Measurements from ENCODE around the gene OTOGL.
"Not testable (repeated sequence)": the region's sequence is repeated elsewhere in the genome, so short reads cannot be mapped to it uniquely, and the experiment has no call there.

Gene OTOGL

GRCh38 chr12:80205960-80206359, 106.6 kb downstream of the OTOGL start:
- no peaks in the 10 kb centered on the region for H3K27me3 ChIP-seq (ENCODE audit: low read depth, low read length)
- H3K36me3 ChIP-seq (ENCODE audit: control insufficient read depth in 1 of 2, insufficient read depth in 2 of 2, low read length in 2 of 2), result no peaks in the 10 kb centered on the region
- H3K4me3 ChIP-seq (ENCODE audit: low read depth in 1 of 2, low read length in 2 of 2), result no peak overlapping the region
- H3K4me1 ChIP-seq (ENCODE audit: control insufficient read depth in 1 of 2, insufficient read depth in 2 of 2, low read length in 2 of 2), result peaks cover 0 to 4% of the 10 kb centered on the region in 2 donors
- no peak overlapping the region for H3K27ac ChIP-seq (ENCODE audit: low read length)
- no peaks in the 10 kb centered on the region for H3K9me3 ChIP-seq (ENCODE audit: control insufficient read depth in 1 of 2, low read length in 2 of 2)

GRCh38 chr12:80208071-80208470, 108.7 kb downstream of the OTOGL start:
- Histone ChIP-seq H3K4me1 (ENCODE audit: control insufficient read depth in 1 of 2, insufficient read depth in 2 of 2, low read length in 2 of 2) (peaks cover 0 to 4% of the 10 kb centered on the region in 2 donors), H3K9me3 (ENCODE audit: control insufficient read depth in 1 of 2, low read length in 2 of 2) (no peaks in the 10 kb centered on the region), H3K27ac (ENCODE audit: low read length) (no peak overlapping the region), H3K27me3 (ENCODE audit: low read depth, low read length) (no peaks in the 10 kb centered on the region), H3K4me3 (ENCODE audit: low read depth in 1 of 2, low read length in 2 of 2) (no peak overlapping the region), H3K36me3 (ENCODE audit: control insufficient read depth in 1 of 2, insufficient read depth in 2 of 2, low read length in 2 of 2) (no peaks in the 10 kb centered on the region)

- Histone ChIP-seq H3K27ac (ENCODE audit: low read length) (no peak overlapping the region), H3K36me3 (ENCODE audit: control insufficient read depth in 1 of 2, insufficient read depth in 2 of 2, low read length in 2 of 2) (no peaks in the 10 kb centered on the region), H3K9me3 (ENCODE audit: control insufficient read depth in 1 of 2, low read length in 2 of 2) (no peaks in the 10 kb centered on the region), H3K4me3 (ENCODE audit: low read depth in 1 of 2, low read length in 2 of 2) (no peak overlapping the region), H3K27me3 (ENCODE audit: low read depth, low read length) (no peaks in the 10 kb centered on the region), H3K4me1 (ENCODE audit: control insufficient read depth in 1 of 2, insufficient read depth in 2 of 2, low read length in 2 of 2) (no peaks in the 10 kb centered on the region)
These were observed 112.3 kb downstream of the OTOGL start for GRCh38 chr12:80211671-80212070.

GRCh38 chr12:80212938-80213645, 113.8 kb downstream of the OTOGL start:
- H3K9me3 ChIP-seq (ENCODE audit: control insufficient read depth in 1 of 2, low read length in 2 of 2), result no peaks in the 10 kb centered on the region
- no peaks in the 10 kb centered on the region for H3K27me3 ChIP-seq (ENCODE audit: low read depth, low read length)
- H3K27ac ChIP-seq (ENCODE audit: low read length), result no peak overlapping the region
- no peaks in the 10 kb centered on the region for H3K36me3 ChIP-seq (ENCODE audit: control insufficient read depth in 1 of 2, insufficient read depth in 2 of 2, low read length in 2 of 2)
- H3K4me3 ChIP-seq (ENCODE audit: low read depth in 1 of 2, low read length in 2 of 2), result no peak overlapping the region
- H3K4me1 ChIP-seq (ENCODE audit: control insufficient read depth in 1 of 2, insufficient read depth in 2 of 2, low read length in 2 of 2), result peaks cover 0 to 9% of the 10 kb centered on the region in 2 donors

GRCh38 chr12:80213871-80214270, 114.5 kb downstream of the OTOGL start:
- H3K27ac ChIP-seq (ENCODE audit: low read length), result no peak overlapping the region
- no peaks in the 10 kb centered on the region for H3K36me3 ChIP-seq (ENCODE audit: control insufficient read depth in 1 of 2, insufficient read depth in 2 of 2, low read length in 2 of 2)
- H3K27me3 ChIP-seq (ENCODE audit: low read depth, low read length), result no peaks in the 10 kb centered on the region
- no peak overlapping the region for H3K4me3 ChIP-seq (ENCODE audit: low read depth in 1 of 2, low read length in 2 of 2)
- H3K4me1 ChIP-seq (ENCODE audit: control insufficient read depth in 1 of 2, insufficient read depth in 2 of 2, low read length in 2 of 2), result peaks cover 0 to 11% of the 10 kb centered on the region in 2 donors
- H3K9me3 ChIP-seq (ENCODE audit: control insufficient read depth in 1 of 2, low read length in 2 of 2), result no peaks in the 10 kb centered on the region

- no peak overlapping the region for H3K27ac ChIP-seq (ENCODE audit: low read length)
- peaks cover 3 to 11% of the 10 kb centered on the region in 2 donors for H3K4me1 ChIP-seq (ENCODE audit: control insufficient read depth in 1 of 2, insufficient read depth in 2 of 2, low read length in 2 of 2)
These were observed 117.7 kb downstream of the OTOGL start for GRCh38 chr12:80217011-80217535.

GRCh38 chr12:80218925-80219324, 119.6 kb downstream of the OTOGL start:
- H3K9me3 ChIP-seq (ENCODE audit: control insufficient read depth in 1 of 2, low read length in 2 of 2); H3K4me3 ChIP-seq (ENCODE audit: low read depth in 1 of 2, low read length in 2 of 2); H3K27ac ChIP-seq (ENCODE audit: low read length); H3K27me3 ChIP-seq (ENCODE audit: low read depth, low read length); H3K36me3 ChIP-seq (ENCODE audit: control insufficient read depth in 1 of 2, insufficient read depth in 2 of 2, low read length in 2 of 2): not testable (repeated sequence)
- peaks cover 3 to 11% of the 10 kb centered on the region in 2 donors for H3K4me1 ChIP-seq (ENCODE audit: control insufficient read depth in 1 of 2, insufficient read depth in 2 of 2, low read length in 2 of 2)

More at GRCh38 chr12:80217011-80217535, 117.7 kb downstream of the OTOGL start:
- no peak overlapping the region for H3K4me3 ChIP-seq (ENCODE audit: low read depth in 1 of 2, low read length in 2 of 2)
- H3K36me3 ChIP-seq (ENCODE audit: control insufficient read depth in 1 of 2, insufficient read depth in 2 of 2, low read length in 2 of 2), result no peaks in the 10 kb centered on the region
- no peaks in the 10 kb centered on the region for H3K9me3 ChIP-seq (ENCODE audit: control insufficient read depth in 1 of 2, low read length in 2 of 2)
- no peaks in the 10 kb centered on the region for H3K27me3 ChIP-seq (ENCODE audit: low read depth, low read length)

- H3K27ac ChIP-seq (ENCODE audit: low read length), result no peak overlapping the region
- H3K4me3 ChIP-seq (ENCODE audit: low read depth in 1 of 2, low read length in 2 of 2), result no peak overlapping the region
- H3K9me3 ChIP-seq (ENCODE audit: control insufficient read depth in 1 of 2, low read length in 2 of 2), result no peaks in the 10 kb centered on the region
- no peaks in the 10 kb centered on the region for H3K36me3 ChIP-seq (ENCODE audit: control insufficient read depth in 1 of 2, insufficient read depth in 2 of 2, low read length in 2 of 2)
- peaks cover 3 to 11% of the 10 kb centered on the region in 2 donors for H3K4me1 ChIP-seq (ENCODE audit: control insufficient read depth in 1 of 2, insufficient read depth in 2 of 2, low read length in 2 of 2)
- H3K27me3 ChIP-seq (ENCODE audit: low read depth, low read length), result no peaks in the 10 kb centered on the region
These were observed 120.0 kb downstream of the OTOGL start for GRCh38 chr12:80219345-80219744.

- Histone ChIP-seq H3K27me3 (ENCODE audit: low read depth, low read length) (no peaks in the 10 kb centered on the region), H3K9me3 (ENCODE audit: control insufficient read depth in 1 of 2, low read length in 2 of 2) (no peaks in the 10 kb centered on the region), H3K27ac (ENCODE audit: low read length) (no peak overlapping the region), H3K36me3 (ENCODE audit: control insufficient read depth in 1 of 2, insufficient read depth in 2 of 2, low read length in 2 of 2) (no peaks in the 10 kb centered on the region), H3K4me1 (ENCODE audit: control insufficient read depth in 1 of 2, insufficient read depth in 2 of 2, low read length in 2 of 2) (peaks cover 3 to 7% of the 10 kb centered on the region in 2 donors), H3K4me3 (ENCODE audit: low read depth in 1 of 2, low read length in 2 of 2) (no peak overlapping the region)
These were observed 122.9 kb downstream of the OTOGL start for GRCh38 chr12:80222261-80222660.

- Histone ChIP-seq H3K36me3 (ENCODE audit: control insufficient read depth in 1 of 2, insufficient read depth in 2 of 2, low read length in 2 of 2) (no peaks in the 10 kb centered on the region), H3K9me3 (ENCODE audit: control insufficient read depth in 1 of 2, low read length in 2 of 2) (no peaks in the 10 kb centered on the region), H3K4me3 (ENCODE audit: low read depth in 1 of 2, low read length in 2 of 2) (no peak overlapping the region), H3K27me3 (ENCODE audit: low read depth, low read length) (no peaks in the 10 kb centered on the region), H3K4me1 (ENCODE audit: control insufficient read depth in 1 of 2, insufficient read depth in 2 of 2, low read length in 2 of 2) (no peaks in the 10 kb centered on the region), H3K27ac (ENCODE audit: low read length) (no peak overlapping the region)
These were observed 127.2 kb downstream of the OTOGL start for GRCh38 chr12:80226576-80226975.

GRCh38 chr12:80227904-80228303, 128.6 kb downstream of the OTOGL start:
- H3K36me3 ChIP-seq (ENCODE audit: control insufficient read depth in 1 of 2, insufficient read depth in 2 of 2, low read length in 2 of 2); H3K9me3 ChIP-seq (ENCODE audit: control insufficient read depth in 1 of 2, low read length in 2 of 2); H3K4me3 ChIP-seq (ENCODE audit: low read depth in 1 of 2, low read length in 2 of 2); H3K27ac ChIP-seq (ENCODE audit: low read length); H3K4me1 ChIP-seq (ENCODE audit: control insufficient read depth in 1 of 2, insufficient read depth in 2 of 2, low read length in 2 of 2); H3K27me3 ChIP-seq (ENCODE audit: low read depth, low read length): not testable (repeated sequence)

GRCh38 chr12:80230068-80230467, 130.7 kb downstream of the OTOGL start:
- Histone ChIP-seq H3K27me3 (ENCODE audit: low read depth, low read length) (no peaks in the 10 kb centered on the region), H3K4me3 (ENCODE audit: low read depth in 1 of 2, low read length in 2 of 2) (no peak overlapping the region), H3K9me3 (ENCODE audit: control insufficient read depth in 1 of 2, low read length in 2 of 2) (no peaks in the 10 kb centered on the region), H3K36me3 (ENCODE audit: control insufficient read depth in 1 of 2, insufficient read depth in 2 of 2, low read length in 2 of 2) (no peaks in the 10 kb centered on the region), H3K4me1 (ENCODE audit: control insufficient read depth in 1 of 2, insufficient read depth in 2 of 2, low read length in 2 of 2) (no peaks in the 10 kb centered on the region), H3K27ac (ENCODE audit: low read length) (no peak overlapping the region)
